DOHH2 (cell line): Measurements from ENCODE around the gene CCDC134.

Source experiments
- H3F3A ChIP-seq: fragments of 200-600 bp; sonication (generic), shearing (Covaris generic); 2 replicates; pipeline ENCODE4 v1.6.0; 2016; ENCODE audit warnings: antibody characterized with exemption, mild to moderate bottlenecking; ENCODE audit not compliant: control insufficient read depth, insufficient read depth
- H3K27ac ChIP-seq: fragments of 200-600 bp; sonication (generic); 2 replicates; pipeline ENCODE4 v1.5.1; 2014; ENCODE audit warnings: low read depth, mild to moderate bottlenecking, low read length, moderate library complexity
- H3K27me3 ChIP-seq: fragments of 200-600 bp; sonication (generic); 2 replicates; pipeline ENCODE4 v1.6.1; 2014; ENCODE audit warnings: mild to moderate bottlenecking, low read length, mixed read lengths; ENCODE audit not compliant: control insufficient read depth
- H3K36me3 ChIP-seq: fragments of 200-600 bp; sonication (generic); 2 replicates; pipeline ENCODE4 v1.6.1; 2014; ENCODE audit warnings: mild to moderate bottlenecking, low read length, moderate library complexity, mixed read lengths; ENCODE audit not compliant: control insufficient read depth
- H3K4me1 ChIP-seq: fragments of 200-600 bp; sonication (generic); 2 replicates; pipeline ENCODE4 v1.6.1; 2014; ENCODE audit warnings: mild to moderate bottlenecking, low read length, mixed read lengths; ENCODE audit not compliant: control insufficient read depth
- H3K4me2 ChIP-seq: fragments of 200-600 bp; sonication (generic); 2 replicates; pipeline ENCODE4 v1.6.0; 2014; ENCODE audit warnings: mild to moderate bottlenecking, low read length, moderate library complexity
- H3K4me3 ChIP-seq: fragments of 200-600 bp; sonication (generic); 2 replicates; pipeline ENCODE4 v1.5.1; 2014; ENCODE audit warnings: mild to moderate bottlenecking, low read length, mixed read lengths
- H3K79me2 ChIP-seq: fragments of 200-600 bp; sonication (generic); 2 replicates; pipeline ENCODE4 v1.6.1; 2014; ENCODE audit warnings: mild to moderate bottlenecking, low read length, mixed read lengths; ENCODE audit not compliant: control insufficient read depth
- H3K9me2 ChIP-seq: fragments of 200-600 bp; sonication (generic); replicated peaks from 2 replicates; pipeline ENCODE4 v1.6.1; 2014; ENCODE audit warnings: mild to moderate bottlenecking, low read length, mixed read lengths; ENCODE audit not compliant: control insufficient read depth
- H3K9me3 ChIP-seq: fragments of 200-600 bp; sonication (generic); 2 replicates; pipeline ENCODE4 v1.6.1; 2014; ENCODE audit warnings: antibody characterized with exemption, low read length, mixed read lengths; ENCODE audit not compliant: control insufficient read depth, insufficient read depth
- H4K20me1 ChIP-seq: fragments of 200-600 bp; sonication (generic); 2 replicates; pipeline ENCODE4 v1.6.0; 2014; ENCODE audit warnings: low read depth, mild to moderate bottlenecking, antibody characterized with exemption, low read length, moderate library complexity; ENCODE audit not compliant: control insufficient read depth, insufficient read depth
- EZH2phosphoT487 ChIP-seq: fragments of 200-600 bp; sonication (generic); IDR thresholded peaks from 2 replicates; pipeline ENCODE4 v1.6.1; 2017; ENCODE audit warnings: borderline replicate concordance, mild to moderate bottlenecking, antibody characterized with exemption, low read length, moderate library complexity, mixed read lengths
- TF ChIP-seq, protein P1 (sequence below): fragments of 200-600 bp; sonication (generic); IDR thresholded peaks from one replicate; pipeline ENCODE4 v1.5.1; 2014; ENCODE audit warnings: antibody characterized with exemption, mild to moderate bottlenecking, low read depth, low read length; ENCODE audit not compliant: poor library complexity, severe bottlenecking

The CCDC134 gene

GRCh38 chr22:41766476-41766875 lies 34.0 kb upstream of the CCDC134 start:
- Histone ChIP-seq H3K9me3 (no peaks in the 10 kb centered on the region), H3K9me2 (no peaks in the 10 kb centered on the region), H3K4me3 (no peak overlapping the region), H3K27me3 (peaks cover 12% of the 10 kb centered on the region), H3K79me2 (no peaks in the 10 kb centered on the region), H3K4me1 (peaks cover 6% of the 10 kb centered on the region), H3K27ac (no peak overlapping the region), H3K36me3 (no peaks in the 10 kb centered on the region), H3K4me2 (no peak overlapping the region), H3F3A (no peaks in the 10 kb centered on the region), H4K20me1 (no peaks in the 10 kb centered on the region)
- TF ChIP-seq, protein P1, sequence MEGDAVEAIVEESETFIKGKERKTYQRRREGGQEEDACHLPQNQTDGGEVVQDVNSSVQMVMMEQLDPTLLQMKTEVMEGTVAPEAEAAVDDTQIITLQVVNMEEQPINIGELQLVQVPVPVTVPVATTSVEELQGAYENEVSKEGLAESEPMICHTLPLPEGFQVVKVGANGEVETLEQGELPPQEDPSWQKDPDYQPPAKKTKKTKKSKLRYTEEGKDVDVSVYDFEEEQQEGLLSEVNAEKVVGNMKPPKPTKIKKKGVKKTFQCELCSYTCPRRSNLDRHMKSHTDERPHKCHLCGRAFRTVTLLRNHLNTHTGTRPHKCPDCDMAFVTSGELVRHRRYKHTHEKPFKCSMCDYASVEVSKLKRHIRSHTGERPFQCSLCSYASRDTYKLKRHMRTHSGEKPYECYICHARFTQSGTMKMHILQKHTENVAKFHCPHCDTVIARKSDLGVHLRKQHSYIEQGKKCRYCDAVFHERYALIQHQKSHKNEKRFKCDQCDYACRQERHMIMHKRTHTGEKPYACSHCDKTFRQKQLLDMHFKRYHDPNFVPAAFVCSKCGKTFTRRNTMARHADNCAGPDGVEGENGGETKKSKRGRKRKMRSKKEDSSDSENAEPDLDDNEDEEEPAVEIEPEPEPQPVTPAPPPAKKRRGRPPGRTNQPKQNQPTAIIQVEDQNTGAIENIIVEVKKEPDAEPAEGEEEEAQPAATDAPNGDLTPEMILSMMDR, result no peak
- no peak for TF ChIP-seq EZH2phosphoT487

- H3K9me3 ChIP-seq, result no peaks in the 10 kb centered on the region
- H3K79me2 ChIP-seq, result no peaks in the 10 kb centered on the region
- no peaks in the 10 kb centered on the region for H3K9me2 ChIP-seq
- no peaks in the 10 kb centered on the region for H3K4me1 ChIP-seq
- no peak overlapping the region for H3K4me2 ChIP-seq
- H3K36me3 ChIP-seq, result no peaks in the 10 kb centered on the region
- no peaks in the 10 kb centered on the region for H3F3A ChIP-seq
- H3K4me3 ChIP-seq, result no peak overlapping the region
- no peak overlapping the region for H3K27ac ChIP-seq
- H4K20me1 ChIP-seq, result no peaks in the 10 kb centered on the region
- H3K27me3 ChIP-seq, result peaks cover 15% of the 10 kb centered on the region
- TF ChIP-seq, protein P1, result no peak
- TF ChIP-seq EZH2phosphoT487, result no peak
Observed at GRCh38 chr22:41768430-41768829, 32.0 kb upstream of the CCDC134 start.

DNA sequence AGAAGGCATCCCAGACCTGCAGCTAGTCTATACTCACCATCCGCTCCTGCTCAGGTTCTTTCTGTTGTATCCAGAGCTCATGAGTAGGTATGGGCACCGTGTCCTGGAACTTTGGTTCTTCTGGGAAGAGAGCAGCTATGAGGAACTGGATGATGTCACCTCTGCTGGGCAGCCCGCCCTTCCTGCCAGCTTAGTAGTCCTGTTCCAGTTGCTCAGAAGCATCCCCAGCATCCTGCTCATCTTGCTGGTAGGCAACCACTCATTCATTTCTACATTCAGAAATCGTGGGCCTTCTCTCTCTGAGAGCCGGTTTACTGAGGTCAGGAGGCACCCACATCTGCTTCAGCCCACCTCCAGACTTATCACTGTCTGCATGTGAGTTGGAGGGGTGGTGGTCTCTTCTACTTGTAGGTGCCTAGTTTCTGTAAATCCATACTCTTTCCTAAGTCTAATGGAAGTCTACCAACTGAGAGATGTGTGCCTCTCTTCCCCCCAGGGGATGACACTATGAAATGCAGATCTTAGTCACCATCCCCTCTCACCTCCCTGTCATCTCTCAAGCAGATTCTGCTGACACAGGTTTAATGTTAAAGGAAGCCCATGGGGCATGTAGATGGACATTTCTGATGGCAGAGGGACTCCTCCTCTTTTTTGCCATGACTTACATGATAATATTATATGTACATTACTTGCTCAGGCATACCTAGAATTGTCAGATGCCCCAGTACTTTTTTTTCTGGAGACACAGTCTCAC lies 29.6 kb upstream of the CCDC134 start:
- Histone ChIP-seq H4K20me1 (no peaks in the 10 kb centered on the region), H3K27me3 (peaks cover 13% of the 10 kb centered on the region), H3K36me3 (no peaks in the 10 kb centered on the region), H3F3A (no peaks in the 10 kb centered on the region), H3K9me3 (no peaks in the 10 kb centered on the region), H3K4me1 (no peaks in the 10 kb centered on the region), H3K27ac (no peak overlapping the region), H3K4me2 (no peak overlapping the region), H3K4me3 (no peak overlapping the region), H3K79me2 (no peaks in the 10 kb centered on the region), H3K9me2 (no peaks in the 10 kb centered on the region)
- TF ChIP-seq EZH2phosphoT487, result no peak
- TF ChIP-seq, protein P1, result no peak

DNA sequence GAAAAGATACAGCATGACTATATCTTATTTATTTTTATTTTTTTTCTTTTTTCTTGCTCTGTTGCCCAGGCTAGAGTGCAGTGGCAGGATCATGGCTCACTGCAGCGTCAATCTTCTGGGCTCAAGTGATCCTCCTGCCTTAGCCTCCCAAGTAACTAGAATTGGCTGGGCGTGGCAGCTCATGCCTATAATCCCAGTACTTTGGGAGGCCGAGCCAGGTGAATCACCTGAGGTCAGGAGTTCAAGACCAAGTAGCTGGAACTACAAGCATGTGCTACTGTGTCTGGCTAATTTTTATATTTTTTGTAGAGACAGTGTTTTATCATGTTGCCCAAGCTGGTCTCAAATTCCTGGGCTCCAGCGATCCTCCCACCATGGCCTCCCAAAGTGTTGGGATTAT lies 28.3 kb upstream of the CCDC134 start:
- no peak overlapping the region for H3K27ac ChIP-seq
- no peaks in the 10 kb centered on the region for H3K9me2 ChIP-seq
- H3K27me3 ChIP-seq, result peaks cover 7% of the 10 kb centered on the region
- H3K79me2 ChIP-seq, result no peaks in the 10 kb centered on the region
- H3K4me1 ChIP-seq, result no peaks in the 10 kb centered on the region
- no peaks in the 10 kb centered on the region for H3F3A ChIP-seq
- H3K9me3 ChIP-seq, result no peaks in the 10 kb centered on the region
- H4K20me1 ChIP-seq, result no peaks in the 10 kb centered on the region
- H3K4me2 ChIP-seq, result no peak overlapping the region
- no peak overlapping the region for H3K4me3 ChIP-seq
- TF ChIP-seq, protein P1, result no peak
- no peak for TF ChIP-seq EZH2phosphoT487
- no peaks in the 10 kb centered on the region for H3K36me3 ChIP-seq
